GM12878 (cell line): ENCODE results near the gene HTR1D. TPM values are rescaled to one million over a fixed set of nuclear protein-coding genes. Genes with fewer than 3 reads are reported as not detected.

ENCODE experiments used
- ATAC-seq: fragments of 200-7000 bp; cut with Tn5 transposase; 3 replicates; pipeline ENCODE4 v1.9.1; 2020; ENCODE audit warnings: mild to moderate bottlenecking, moderate library complexity
- BruUV-seq: library from RNA; stranded (reverse); fragments of 400-500 nt; replicated peaks from 2 replicates; lab custom pipeline; 2021; lab: Mats Ljungman, UMichigan
- CTCF ChIA-PET: fragments of 300-600 bp; sonication (Branson Sonifier 250); formaldehyde crosslinking; extraction: SDS; loops from one replicate; lab custom pipeline; 2021; ENCODE audit warnings: inconsistent platforms; lab: Yijun Ruan, JAX
- POLR2A ChIA-PET: fragments of 350-600 bp; formaldehyde crosslinking; extraction: SDS; loops from one replicate; lab custom pipeline; 2021; ENCODE audit warnings: inconsistent platforms; lab: Charles Lee
- RAD21 ChIA-PET: fragments of 300-600 bp; sonication (Branson Sonifier 250); formaldehyde crosslinking; loops from one replicate; lab custom pipeline; 2023; ENCODE audit warnings: antibody characterized with exemption; ENCODE audit not compliant: unreplicated experiment; lab: Charles Lee
- SMC1A ChIA-PET: fragments of 300-600 bp; sonication (Branson Sonifier 250); formaldehyde crosslinking; loops from one replicate; lab custom pipeline; 2023; ENCODE audit not compliant: unreplicated experiment, uncharacterized antibody; lab: Charles Lee
- DNase-seq: peaks from one replicate; pipeline ENCODE4 v3.0.0-alpha.2; 2011; ENCODE audit warnings: low read depth, low spot score
- FAIRE-seq: peaks from 3 replicates; lab custom pipeline; 2011; peaks lifted over from hg19 to GRCh38; lab: Jason Lieb, UNC
- H2AFZ ChIP-seq: 2 replicates; pipeline ENCODE4 v1.6.0; 2011; ENCODE audit warnings: low read depth, low read length, control low read depth; ENCODE audit not compliant: control insufficient read depth
- H3K27ac ChIP-seq: 2 replicates; pipeline ENCODE4 v1.5.1; 2011; ENCODE audit warnings: control low read depth; ENCODE audit not compliant: control insufficient read depth, insufficient read depth
- H3K27me3 ChIP-seq, 2 experiments: replicated peaks in 1 of 2; 2 replicates each; pipeline versions ENCODE4 v1.6.0 to v1.6.1; 2011; ENCODE audit warnings: low read length in 1 of 2; ENCODE audit not compliant: control insufficient read depth in 2 of 2, insufficient read depth in 2 of 2
- H3K36me3 ChIP-seq, 2 experiments: 2 replicates each; pipeline ENCODE4 v1.5.1; 2011; ENCODE audit warnings: low read length in 1 of 2; ENCODE audit not compliant: control insufficient read depth in 2 of 2, insufficient read depth in 2 of 2
- H3K4me1 ChIP-seq: 2 replicates; pipeline ENCODE4 v1.6.1; 2011; ENCODE audit warnings: mild to moderate bottlenecking, low read length, moderate library complexity, mixed read lengths; ENCODE audit not compliant: control insufficient read depth, insufficient read depth
- H3K4me2 ChIP-seq: 2 replicates; pipeline ENCODE4 v1.6.0; 2011; ENCODE audit warnings: control low read depth; ENCODE audit not compliant: control insufficient read depth, insufficient read depth
- H3K4me3 ChIP-seq: fragments of 200-600 bp; sonication (generic); 2 replicates; pipeline ENCODE4 v1.5.1; 2016
- H3K79me2 ChIP-seq: 2 replicates; pipeline ENCODE4 v1.6.0; 2011; ENCODE audit warnings: low read length; ENCODE audit not compliant: control insufficient read depth, insufficient read depth
- H3K9ac ChIP-seq: 2 replicates; pipeline ENCODE4 v1.8.0; 2011; ENCODE audit warnings: low read length, control low read depth, mixed read lengths; ENCODE audit not compliant: control insufficient read depth, insufficient read depth
- H3K9me3 ChIP-seq: replicated peaks from 3 replicates; pipeline ENCODE4 v1.5.1; 2011; ENCODE audit warnings: mild to moderate bottlenecking, low read length; ENCODE audit not compliant: control insufficient read depth, insufficient read depth
- H4K20me1 ChIP-seq: 2 replicates; pipeline ENCODE4 v1.6.0; 2011; ENCODE audit not compliant: control insufficient read depth, insufficient read depth
- ATF2 ChIP-seq: IDR thresholded peaks from 2 replicates; pipeline ENCODE4 v1.6.1; 2012; ENCODE audit warnings: low read length, inconsistent platforms
- EED ChIP-seq: sonication (generic); IDR thresholded peaks from 2 replicates; pipeline ENCODE4 v1.6.1; 2016; ENCODE audit warnings: antibody characterized with exemption, low read depth
- IKZF1 ChIP-seq: fragments of 450-650 bp; conservative IDR thresholded peaks from 2 replicates; pipeline ENCODE4 v1.6.1; 2017; ENCODE audit warnings: antibody characterized with exemption, mild to moderate bottlenecking
- MAX ChIP-seq: IDR thresholded peaks from 2 replicates; pipeline ENCODE4 v1.6.1; 2012; ENCODE audit warnings: low read depth, low read length, improper control_type of control experiment
- MEF2A ChIP-seq: IDR thresholded peaks from 2 replicates; pipeline ENCODE4 v1.6.1; 2011; ENCODE audit warnings: low read depth, mild to moderate bottlenecking, low read length, moderate library complexity; ENCODE audit not compliant: insufficient read depth
- NR2C1 ChIP-seq: fragments of 450-650 bp; IDR thresholded peaks from 2 replicates; pipeline ENCODE4 v1.6.1; 2017; ENCODE audit warnings: antibody characterized with exemption, mild to moderate bottlenecking, moderate library complexity
- RELA ChIP-seq: fragments of 450-650 bp; IDR thresholded peaks from 2 replicates; pipeline ENCODE4 v1.8.0; 2014; ENCODE audit warnings: borderline replicate concordance; ENCODE audit not compliant: partially characterized antibody
- USF1 ChIP-seq: IDR thresholded peaks from 2 replicates; pipeline ENCODE4 v1.6.1; 2011; ENCODE audit warnings: borderline replicate concordance, low read depth, mild to moderate bottlenecking, moderate library complexity, mixed read lengths, low read length; ENCODE audit not compliant: insufficient read depth; ENCODE audit errors: extremely low read length
- ZNF24 ChIP-seq: fragments of 450-650 bp; IDR thresholded peaks from 2 replicates; pipeline ENCODE4 v1.6.1; 2017; ENCODE audit warnings: antibody characterized with exemption, mild to moderate bottlenecking
- ZNF687 ChIP-seq: fragments of 450-650 bp; IDR thresholded peaks from 2 replicates; pipeline ENCODE4 v1.6.1; 2017; ENCODE audit warnings: mild to moderate bottlenecking, moderate library complexity
- WGBS: methylation state at CpG from one replicate; pipeline ENCODE4 v1.1.6; 2016; ENCODE audit warnings: low lambda C conversion rate; ENCODE audit not compliant: insufficient replicate concordance, insufficient coverage; ENCODE audit errors: missing lambda C conversion rate; 5-methylcytosine and 5-hydroxymethylcytosine counted together
- in situ Hi-C: fragments of 300-500 bp; cut with MboI; formaldehyde crosslinking; loops from 9 replicates; pipeline ENCODE4 v1.14.3; 2018; ENCODE audit warnings: mixed read lengths
- intact Hi-C: fragments of 100-400 bp; cut with micrococcal nuclease; formaldehyde crosslinking; loops from one replicate; pipeline ENCODE4 v1.14.2; 2022; ENCODE audit not compliant: unreplicated experiment
- polyA plus RNA-seq, 11 experiments: library from polyadenylated mRNA; depleted of rRNA in 4 of 11; unstranded in 6 of 11; stranded (reverse) in 5 of 11; fragments of >200 nt; fragmentation: Nextera tagmentation in 4 of 11; fragmentation: Illumina TruSeq in 1 of 11; extraction: Ambion mirVana in 4 of 11; extraction: Trizol in 1 of 11; gene quantifications; 1 replicate in 1 of 11; 2 replicates in 10 of 11; pipeline versions ENCODE4 v1.2.1 to v1.2.3, GENCODE V29; 2011 to 2016; ENCODE audit warnings: inconsistent platforms in 2 of 11, missing spikeins in 2 of 11, low read depth in 1 of 11
- total RNA-seq, 4 experiments: library from RNA; depleted of rRNA in 3 of 4; stranded (reverse); fragments of >200 nt in 3 of 4; fragmentation: Illumina TruSeq in 1 of 4; extraction: Trizol in 1 of 4; gene quantifications; 2 replicates each; pipeline versions ENCODE4 v1.2.1 to v1.2.3, GENCODE V29; 2013 to 2021

HTR1D gene
- total and polyA plus RNA-seq, 10 of the 15 experiments (the other 5 are each of a cell fraction or from before 2014, with no cell fraction given), result 0.07 TPM; not detected in 9

- H3K27me3 ChIP-seq, result no peaks in the 10 kb centered on the region
- peaks cover 24% of the 10 kb centered on the region for H3K79me2 ChIP-seq
- ChIA-PET RAD21 (no interaction called here), CTCF (no interaction called here), SMC1A (no interaction called here), POLR2A (no interaction called here)
- no peak overlapping the region for H3K9ac ChIP-seq
- BruUV-seq, result no TSS peak
- peaks cover 6% of the 10 kb centered on the region; the same call in 1 of the 2 replicates for H3K4me1 ChIP-seq
- H3K4me2 ChIP-seq, result no peak overlapping the region
- H3K9me3 ChIP-seq, result no peaks in the 10 kb centered on the region
- DNase-seq, result no peak
- no peak overlapping the region for H3K4me3 ChIP-seq
- H3K36me3 ChIP-seq, result no peaks in the 10 kb centered on the region
- ATAC-seq, result no peak
- intact Hi-C loops (no loop called here), in situ Hi-C loops (no loop called here)
- TF ChIP-seq USF1, result no peak
- no peak for TF ChIP-seq ZNF24
- TF ChIP-seq MAX, result no peak
- TF ChIP-seq NR2C1, result no peak
- no peak for TF ChIP-seq RELA
- no peak for TF ChIP-seq EED
- TF ChIP-seq IKZF1, result no peak
- no peak for TF ChIP-seq ZNF687
- TF ChIP-seq MEF2A, result no peak
- TF ChIP-seq ATF2, result no peak
- no peaks in the 10 kb centered on the region for H4K20me1 ChIP-seq
- H2AFZ ChIP-seq, result no peak overlapping the region
- no peak overlapping the region for H3K27ac ChIP-seq
- 88% methylated on average over 4 of the region's 4 CpGs for WGBS
- no peak for FAIRE-seq
Observed at GRCh38 chr1:23156940-23157339, 60.4 kb downstream of the HTR1D start.
